DOHH2 (cell line): ENCODE measurements around the gene FTO.

Source experiments
- H3F3A ChIP-seq: fragments of 200-600 bp; sonication (generic), shearing (Covaris generic); 2 replicates; pipeline ENCODE4 v1.6.0; 2016; ENCODE audit warnings: antibody characterized with exemption, mild to moderate bottlenecking; ENCODE audit not compliant: control insufficient read depth, insufficient read depth
- H3K27ac ChIP-seq: fragments of 200-600 bp; sonication (generic); 2 replicates; pipeline ENCODE4 v1.5.1; 2014; ENCODE audit warnings: low read depth, mild to moderate bottlenecking, low read length, moderate library complexity
- H3K27me3 ChIP-seq: fragments of 200-600 bp; sonication (generic); 2 replicates; pipeline ENCODE4 v1.6.1; 2014; ENCODE audit warnings: mild to moderate bottlenecking, low read length, mixed read lengths; ENCODE audit not compliant: control insufficient read depth
- H3K36me3 ChIP-seq: fragments of 200-600 bp; sonication (generic); 2 replicates; pipeline ENCODE4 v1.6.1; 2014; ENCODE audit warnings: mild to moderate bottlenecking, low read length, moderate library complexity, mixed read lengths; ENCODE audit not compliant: control insufficient read depth
- H3K4me1 ChIP-seq: fragments of 200-600 bp; sonication (generic); 2 replicates; pipeline ENCODE4 v1.6.1; 2014; ENCODE audit warnings: mild to moderate bottlenecking, low read length, mixed read lengths; ENCODE audit not compliant: control insufficient read depth
- H3K4me2 ChIP-seq: fragments of 200-600 bp; sonication (generic); 2 replicates; pipeline ENCODE4 v1.6.0; 2014; ENCODE audit warnings: mild to moderate bottlenecking, low read length, moderate library complexity
- H3K4me3 ChIP-seq: fragments of 200-600 bp; sonication (generic); 2 replicates; pipeline ENCODE4 v1.5.1; 2014; ENCODE audit warnings: mild to moderate bottlenecking, low read length, mixed read lengths
- H3K79me2 ChIP-seq: fragments of 200-600 bp; sonication (generic); 2 replicates; pipeline ENCODE4 v1.6.1; 2014; ENCODE audit warnings: mild to moderate bottlenecking, low read length, mixed read lengths; ENCODE audit not compliant: control insufficient read depth
- H3K9me2 ChIP-seq: fragments of 200-600 bp; sonication (generic); replicated peaks from 2 replicates; pipeline ENCODE4 v1.6.1; 2014; ENCODE audit warnings: mild to moderate bottlenecking, low read length, mixed read lengths; ENCODE audit not compliant: control insufficient read depth
- H3K9me3 ChIP-seq: fragments of 200-600 bp; sonication (generic); 2 replicates; pipeline ENCODE4 v1.6.1; 2014; ENCODE audit warnings: antibody characterized with exemption, low read length, mixed read lengths; ENCODE audit not compliant: control insufficient read depth, insufficient read depth
- H4K20me1 ChIP-seq: fragments of 200-600 bp; sonication (generic); 2 replicates; pipeline ENCODE4 v1.6.0; 2014; ENCODE audit warnings: low read depth, mild to moderate bottlenecking, antibody characterized with exemption, low read length, moderate library complexity; ENCODE audit not compliant: control insufficient read depth, insufficient read depth
- EZH2phosphoT487 ChIP-seq: fragments of 200-600 bp; sonication (generic); IDR thresholded peaks from 2 replicates; pipeline ENCODE4 v1.6.1; 2017; ENCODE audit warnings: borderline replicate concordance, mild to moderate bottlenecking, antibody characterized with exemption, low read length, moderate library complexity, mixed read lengths
- TF ChIP-seq, protein P1 (sequence below): fragments of 200-600 bp; sonication (generic); IDR thresholded peaks from one replicate; pipeline ENCODE4 v1.5.1; 2014; ENCODE audit warnings: antibody characterized with exemption, mild to moderate bottlenecking, low read depth, low read length; ENCODE audit not compliant: poor library complexity, severe bottlenecking

Gene FTO

DNA sequence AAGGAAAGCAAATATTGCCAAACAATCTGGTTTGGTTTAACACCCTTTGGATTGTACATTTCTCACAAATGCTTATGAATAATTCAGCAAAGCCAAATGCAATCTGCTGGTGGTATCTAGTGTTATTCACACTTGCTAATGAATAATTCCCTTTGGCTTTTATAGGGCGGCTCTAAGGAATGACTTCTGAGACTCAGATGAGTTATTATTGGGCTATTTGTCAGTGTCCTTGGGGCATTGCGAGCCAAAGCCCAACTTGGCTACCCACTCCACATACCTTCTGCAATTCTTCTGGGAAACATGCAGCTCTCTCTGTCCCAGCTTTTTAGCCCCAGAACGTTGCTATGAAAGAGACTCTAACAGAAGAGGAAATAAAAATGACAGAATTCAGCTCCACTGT, 41.1 kb downstream of the FTO start:
- H3F3A ChIP-seq: no peaks in the 10 kb centered on the region
- no peaks in the 10 kb centered on the region for H3K27me3 ChIP-seq
- no peaks in the 10 kb centered on the region for H3K36me3 ChIP-seq
- H3K9me3 ChIP-seq: 0 out of 2 replicates have a peak, but pooled peaks cover 3% of the 10 kb centered on the region
- no peaks in the 10 kb centered on the region for H3K9me2 ChIP-seq
- no peaks in the 10 kb centered on the region for H4K20me1 ChIP-seq
- no peak overlapping the region for H3K27ac ChIP-seq
- H3K4me2 ChIP-seq: no peak overlapping the region
- H3K4me3 ChIP-seq: no peak overlapping the region
- H3K79me2 ChIP-seq: peaks cover 35% of the 10 kb centered on the region
- peaks cover 6% of the 10 kb centered on the region; the same call in 1 of the 2 replicates for H3K4me1 ChIP-seq
- TF ChIP-seq, protein P1, sequence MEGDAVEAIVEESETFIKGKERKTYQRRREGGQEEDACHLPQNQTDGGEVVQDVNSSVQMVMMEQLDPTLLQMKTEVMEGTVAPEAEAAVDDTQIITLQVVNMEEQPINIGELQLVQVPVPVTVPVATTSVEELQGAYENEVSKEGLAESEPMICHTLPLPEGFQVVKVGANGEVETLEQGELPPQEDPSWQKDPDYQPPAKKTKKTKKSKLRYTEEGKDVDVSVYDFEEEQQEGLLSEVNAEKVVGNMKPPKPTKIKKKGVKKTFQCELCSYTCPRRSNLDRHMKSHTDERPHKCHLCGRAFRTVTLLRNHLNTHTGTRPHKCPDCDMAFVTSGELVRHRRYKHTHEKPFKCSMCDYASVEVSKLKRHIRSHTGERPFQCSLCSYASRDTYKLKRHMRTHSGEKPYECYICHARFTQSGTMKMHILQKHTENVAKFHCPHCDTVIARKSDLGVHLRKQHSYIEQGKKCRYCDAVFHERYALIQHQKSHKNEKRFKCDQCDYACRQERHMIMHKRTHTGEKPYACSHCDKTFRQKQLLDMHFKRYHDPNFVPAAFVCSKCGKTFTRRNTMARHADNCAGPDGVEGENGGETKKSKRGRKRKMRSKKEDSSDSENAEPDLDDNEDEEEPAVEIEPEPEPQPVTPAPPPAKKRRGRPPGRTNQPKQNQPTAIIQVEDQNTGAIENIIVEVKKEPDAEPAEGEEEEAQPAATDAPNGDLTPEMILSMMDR: no peak
- no peak for TF ChIP-seq EZH2phosphoT487

DNA sequence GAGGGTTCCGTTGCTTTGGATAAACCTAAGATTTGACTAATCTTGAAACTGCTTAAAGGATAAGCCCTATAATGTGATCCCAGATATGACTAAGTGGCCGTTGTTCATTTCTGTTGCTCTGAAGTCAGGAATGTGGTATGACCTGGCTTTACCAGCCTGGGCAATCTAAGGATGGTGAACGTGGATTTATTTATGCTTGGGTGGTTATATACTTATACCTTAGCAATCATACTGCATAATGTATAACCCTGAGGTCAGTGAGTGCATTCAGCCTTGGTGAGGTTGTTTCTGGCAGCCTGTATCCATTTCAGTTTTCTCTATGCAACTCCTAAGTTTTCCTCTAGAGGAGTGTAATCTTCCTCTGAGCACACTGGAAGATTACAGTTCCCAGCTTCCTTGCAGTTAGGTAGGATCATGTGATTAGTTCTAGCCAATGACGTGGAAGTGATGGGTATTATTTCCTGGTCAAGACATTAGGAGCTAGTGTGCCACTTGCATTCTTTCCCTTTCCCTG, 41.9 kb downstream of the FTO start:
- Histone ChIP-seq H3K36me3 (no peaks in the 10 kb centered on the region), H3F3A (no peaks in the 10 kb centered on the region), H3K27me3 (no peaks in the 10 kb centered on the region), H3K27ac (no peak overlapping the region), H3K9me3 (0 out of 2 replicates have a peak, but pooled peaks cover 3% of the 10 kb centered on the region), H4K20me1 (no peaks in the 10 kb centered on the region), H3K79me2 (peaks cover 38% of the 10 kb centered on the region), H3K4me3 (no peak overlapping the region), H3K4me1 (peaks cover 6% of the 10 kb centered on the region; the same call in 1 of the 2 replicates), H3K9me2 (no peaks in the 10 kb centered on the region), H3K4me2 (no peak overlapping the region)
- no peak for TF ChIP-seq EZH2phosphoT487
- TF ChIP-seq, protein P1: no peak

DNA sequence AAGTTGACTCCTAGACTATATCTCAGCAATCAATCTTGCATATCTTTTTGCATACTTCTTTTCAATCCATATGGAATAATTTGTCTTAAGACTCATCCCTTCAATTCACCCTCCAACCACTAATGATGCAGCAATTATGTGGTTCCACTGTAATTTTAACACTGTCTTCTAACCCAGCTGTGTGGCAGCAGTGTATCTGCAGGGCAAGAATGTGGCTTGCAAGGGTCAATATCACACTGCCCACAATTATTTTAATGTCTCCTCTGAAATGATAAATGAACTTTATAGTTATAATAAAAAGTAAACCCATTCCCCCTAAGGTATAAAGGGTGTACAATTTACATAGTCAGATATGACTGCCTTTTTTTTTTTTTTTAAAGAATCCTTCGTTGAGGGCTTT, 48.6 kb downstream of the FTO start:
- no peaks in the 10 kb centered on the region for H3K9me2 ChIP-seq
- no peaks in the 10 kb centered on the region for H3K27me3 ChIP-seq
- no peaks in the 10 kb centered on the region for H3K4me1 ChIP-seq
- H3K79me2 ChIP-seq: peaks cover 13% of the 10 kb centered on the region
- no peak overlapping the region for H3K27ac ChIP-seq
- H3K4me2 ChIP-seq: no peak overlapping the region
- 0 out of 2 replicates have a peak, but pooled peaks cover 3% of the 10 kb centered on the region for H3K9me3 ChIP-seq
- no peak overlapping the region for H3K4me3 ChIP-seq
- no peaks in the 10 kb centered on the region for H3K36me3 ChIP-seq
- no peaks in the 10 kb centered on the region for H4K20me1 ChIP-seq
- TF ChIP-seq, protein P1: no peak
- TF ChIP-seq EZH2phosphoT487: no peak
- no peaks in the 10 kb centered on the region for H3F3A ChIP-seq
